Bronchial epithelial cell (primary cell): Measurements from ENCODE around the gene PARVA. TPM values are rescaled to one million over a fixed set of nuclear protein-coding genes. Genes with fewer than 3 reads are reported as not detected.

Experiments
- DNase-seq: peaks from one replicate; pipeline ENCODE4 v3.0.0-alpha.2; 2010; ENCODE audit warnings: low read depth
- FAIRE-seq: peaks from 2 replicates; lab custom pipeline; 2011; peaks lifted over from hg19 to GRCh38; lab: Jason Lieb, UNC
- H3K27me3 ChIP-seq: 2 replicates; pipeline ENCODE4 v1.5.1; 2011; ENCODE audit warnings: low read length; ENCODE audit not compliant: control insufficient read depth, insufficient read depth
- H3K36me3 ChIP-seq: 2 replicates; pipeline ENCODE4 v1.5.1; 2011; ENCODE audit warnings: low read length; ENCODE audit not compliant: control insufficient read depth, insufficient read depth
- H3K4me3 ChIP-seq: 2 replicates; pipeline ENCODE4 v1.5.1; 2011; ENCODE audit warnings: mild to moderate bottlenecking, low read depth, low read length, control low read depth
- CTCF ChIP-seq: IDR thresholded peaks from 2 replicates; pipeline ENCODE4 v1.5.1; 2011; ENCODE audit warnings: mild to moderate bottlenecking, moderate library complexity, low read length, control low read depth, inconsistent platforms; ENCODE audit not compliant: insufficient read depth, severe bottlenecking
- total RNA-seq: library from RNA; depleted of rRNA; stranded (reverse); fragments of >200 nt; gene quantifications from 2 replicates; pipeline ENCODE4 v1.2.1, GENCODE V29; 2014

The PARVA gene
- total RNA-seq, 1 donor from 2014 or later, result 7.6 TPM

GRCh38 chr11:12544986-12545775 lies 167.8 kb downstream of the PARVA start:
- TF ChIP-seq CTCF, result no peak
- no peaks in the 10 kb centered on the region for H3K36me3 ChIP-seq
- H3K4me3 ChIP-seq, result no peak overlapping the region
- FAIRE-seq (peak; percentile 50), DNase-seq (no peak)
- no peaks in the 10 kb centered on the region for H3K27me3 ChIP-seq

GRCh38 chr11:12546122-12546521 lies 168.8 kb downstream of the PARVA start:
- Histone ChIP-seq H3K4me3 (no peak overlapping the region), H3K36me3 (no peaks in the 10 kb centered on the region), H3K27me3 (no peaks in the 10 kb centered on the region)
- FAIRE-seq (no peak), DNase-seq (no peak)
- TF ChIP-seq CTCF, result no peak

DNA sequence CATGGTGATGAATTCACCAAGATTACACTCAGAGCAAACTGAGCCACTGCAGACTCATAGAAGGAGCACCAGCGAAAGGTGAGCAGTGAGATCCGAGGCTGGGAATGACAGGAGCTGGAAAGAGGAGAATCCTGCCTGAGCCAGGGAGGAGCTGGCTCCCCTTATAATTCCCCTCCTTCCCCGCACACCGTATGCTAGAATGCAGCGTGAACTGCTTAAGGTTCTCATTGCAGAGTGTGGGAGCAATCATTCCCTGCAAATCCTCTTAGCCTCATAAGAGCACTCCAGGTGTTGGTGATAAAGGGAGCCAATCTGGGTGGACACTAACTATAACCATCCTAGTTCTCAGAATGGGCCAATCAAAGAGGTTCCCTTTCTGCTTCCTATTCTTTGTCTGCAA lies 169.3 kb downstream of the PARVA start:
- DNase-seq (no peak), FAIRE-seq (no peak)
- Histone ChIP-seq H3K4me3 (no peak overlapping the region), H3K27me3 (no peaks in the 10 kb centered on the region), H3K36me3 (no peaks in the 10 kb centered on the region)
- TF ChIP-seq CTCF, result no peak

DNA sequence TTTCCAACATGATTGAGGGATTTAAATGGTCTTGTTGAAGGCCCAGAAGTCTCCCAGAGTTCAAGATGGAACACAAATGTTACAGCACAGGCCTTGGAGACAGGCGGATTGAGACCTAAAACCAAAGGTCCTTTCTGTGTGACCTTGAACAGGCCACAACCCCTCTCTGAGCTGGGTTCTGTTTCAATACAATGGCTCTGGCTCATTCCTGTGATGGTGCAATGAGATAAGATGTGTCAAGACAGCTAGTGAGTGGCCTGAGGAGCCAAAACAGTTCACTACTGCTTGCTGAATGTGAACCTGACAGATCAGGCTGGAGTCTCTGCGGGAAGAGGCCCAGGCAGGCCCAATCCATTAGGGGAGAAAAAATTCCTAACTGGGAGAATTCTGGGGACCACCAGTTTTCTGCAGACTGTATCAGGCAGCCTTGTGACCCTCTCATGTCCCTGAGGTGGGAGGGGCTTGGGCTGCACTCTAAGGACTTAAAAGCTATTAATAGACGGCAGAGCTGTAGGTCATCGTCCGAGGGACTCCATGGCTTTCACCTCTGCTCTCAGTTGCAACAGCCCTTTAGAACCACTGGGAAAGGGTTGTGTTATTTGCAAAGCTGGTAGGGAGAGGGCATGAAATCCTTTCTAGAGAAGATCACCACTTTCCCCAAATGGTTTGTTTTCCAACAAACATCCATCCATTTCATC lies 170.7 kb downstream of the PARVA start:
- H3K36me3 ChIP-seq, result no peaks in the 10 kb centered on the region
- H3K4me3 ChIP-seq, result no peak overlapping the region
- no peak for FAIRE-seq
- TF ChIP-seq CTCF, result no peak
- no peaks in the 10 kb centered on the region for H3K27me3 ChIP-seq
- DNase-seq, result no peak

DNA sequence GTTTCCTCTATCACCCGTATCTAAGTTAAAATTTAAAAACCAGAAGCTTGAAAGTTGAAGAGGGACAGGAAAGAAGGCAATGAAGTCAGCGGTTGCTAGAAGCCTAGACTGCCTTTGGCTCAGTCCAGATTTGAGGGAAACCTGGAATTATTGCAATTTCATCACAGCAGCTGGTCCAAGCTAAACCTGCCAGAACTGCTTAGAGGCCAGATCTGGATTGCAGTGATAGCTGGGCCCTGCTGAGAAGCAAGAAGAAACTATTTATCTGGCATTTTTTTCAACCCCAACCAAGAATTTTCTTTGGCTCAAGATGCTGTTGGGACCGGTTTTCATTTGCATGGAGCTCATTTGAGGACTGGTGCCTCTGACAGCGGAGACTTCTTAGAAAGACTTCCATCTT lies 175.3 kb downstream of the PARVA start:
- DNase-seq, result no peak
- TF ChIP-seq CTCF, result no peak
- no peak for FAIRE-seq
- H3K36me3 ChIP-seq, result no peaks in the 10 kb centered on the region
- no peaks in the 10 kb centered on the region for H3K27me3 ChIP-seq
- no peak overlapping the region for H3K4me3 ChIP-seq
